OCI-LY7 (cell line): ENCODE measurements around the gene CANT1.

Experiments used
- CTCF ChIP-seq: fragments of 200-600 bp; sonication (generic); conservative IDR thresholded peaks from 2 replicates; pipeline ENCODE4 v1.5.1; 2014; ENCODE audit warnings: mild to moderate bottlenecking, antibody characterized with exemption, low read length, moderate library complexity, mixed read lengths
- EZH2phosphoT487 ChIP-seq: fragments of 200-600 bp; sonication (generic); IDR thresholded peaks from 2 replicates; pipeline ENCODE4 v1.6.1; 2018; ENCODE audit warnings: low read depth, borderline replicate concordance, mild to moderate bottlenecking, mixed run types, antibody characterized with exemption, low read length, moderate library complexity, mixed read lengths

- no peak for TF ChIP-seq CTCF
- TF ChIP-seq EZH2phosphoT487, result no peak
These were observed 57.5 kb downstream of the CANT1 start for GRCh38 chr17:78951967-78952551.
